Heart left ventricle (tissue), 16 donors: ENCODE data around the gene DTNA. TPM values are rescaled to one million over a fixed set of nuclear protein-coding genes. Genes with fewer than 3 reads are reported as not detected.
"Not testable (repeated sequence)": the region's sequence is repeated elsewhere in the genome, so short reads cannot be mapped to it uniquely, and the experiment has no call there.

Experiments used
- ATAC-seq, 4 donors: fragments of 200-7000 bp; cut with Tn5 transposase; one replicate each; pipeline ENCODE4 v1.9.1; 2020 to 2022; ENCODE audit warnings: moderate library complexity in 4 of 4, mild to moderate bottlenecking in 3 of 4, moderate number of reproducible peaks in 1 of 4
- DNase-seq, 5 donors: peaks; one replicate each; pipeline ENCODE4 v3.0.0-alpha.2; 2020
- H3K27ac ChIP-seq, 12 donors: fragments of 200-600 bp; sonication (generic) in 4 of 12; one replicate each; pipeline versions ENCODE4 v1.5.0 to v1.8.0; 2016 to 2022; ENCODE audit warnings: mild to moderate bottlenecking in 2 of 12
- H3K27me3 ChIP-seq, 9 donors: fragments of 200-600 bp; sonication (generic) in 2 of 9; one replicate each; pipeline versions ENCODE4 v1.5.1 to v1.8.0; 2016 to 2022; ENCODE audit warnings: mild to moderate bottlenecking in 3 of 9
- H3K36me3 ChIP-seq, 9 donors: fragments of 200-600 bp; sonication (generic) in 2 of 9; one replicate each; pipeline versions ENCODE4 v1.5.0 to v1.8.0; 2018 to 2022; ENCODE audit warnings: mild to moderate bottlenecking in 2 of 9
- H3K4me1 ChIP-seq, 12 donors: fragments of 200-600 bp; sonication (generic) in 4 of 12; one replicate each; pipeline versions ENCODE4 v1.5.0 to v1.8.0; 2016 to 2022; ENCODE audit warnings: mild to moderate bottlenecking in 3 of 12
- H3K4me3 ChIP-seq, 12 donors: fragments of 200-600 bp; sonication (generic) in 4 of 12; one replicate each; pipeline versions ENCODE4 v1.5.0 to v1.8.0; 2017 to 2022; ENCODE audit warnings: mild to moderate bottlenecking in 9 of 12, moderate library complexity in 4 of 12
- H3K9me3 ChIP-seq, 12 donors: fragments of 200-600 bp; sonication (generic) in 4 of 12; one replicate each; pipeline versions ENCODE4 v1.5.0 to v1.8.0; 2016 to 2022; ENCODE audit warnings: mild to moderate bottlenecking in 1 of 12
- CTCF ChIP-seq, 12 donors: fragments of 200-600 bp; sonication (generic) in 4 of 12; IDR thresholded peaks; one replicate each; pipeline versions ENCODE4 v1.5.0 to v1.8.0; 2018 to 2022; ENCODE audit warnings: antibody characterized with exemption in 12 of 12, mild to moderate bottlenecking in 5 of 12
- POLR2A ChIP-seq, 2 donors: fragments of 450-650 bp; IDR thresholded peaks; one replicate each; pipeline ENCODE4 v1.6.1; 2017; ENCODE audit warnings: antibody characterized with exemption in 2 of 2, mild to moderate bottlenecking in 2 of 2, moderate library complexity in 2 of 2
- WGBS, 4 donors: extraction: QIAGEN DNeasy Blood & Tissue Kit in 2 of 4; methylation state at CpG; one replicate each; pipeline versions ENCODE4 v1.1.5 to v1.1.7; 2013 to 2018; 5-methylcytosine and 5-hydroxymethylcytosine counted together
- intact Hi-C, 10 donors: fragments of 100-400 bp; cut with DNase I; formaldehyde crosslinking; loops; one replicate each; pipeline versions ENCODE4 v1.11.1 to v1.14.2; 2022
- polyA plus RNA-seq, 2 donors: library from polyadenylated mRNA; stranded (reverse); fragments of 200-250 nt; gene quantifications; one replicate each; pipeline ENCODE4 v1.2.3, GENCODE V29; 2013
- total RNA-seq, 9 donors: library from RNA; depleted of rRNA in 2 of 9; stranded (reverse); fragments of >200 nt in 2 of 9; fragmentation: NEBNext Ultra II Directional in 3 of 9; extraction: Animal tissue kit (Norgen Biotek cat#: 25700) in 3 of 9; gene quantifications; one replicate each; pipeline versions ENCODE4 v1.1.0 to v1.2.4, GENCODE V29; 2016 to 2023
- donor health status: ischemic (EF 13 %, LVEDD 7.1; RV severe dilation, severe dysfunction).
- donor health status: healthy with polysubstance abuse.
- donor health status: DM: no; HTN: yes; CAD: no.
- donor health status: DM: no; HTN: no; CAD: no.
- donor health status: ischemic (EF 25% LVEDD 6.9; RV normal size, moderate dysfunction).
- donor health status: ischemic (EF 25% LVEDD 5.7; RV mildly dilated, moderate dysfunction).
- donor health status: healthy.
- donor health status: DM: yes; HTN: yes; CAD: no.
- donor health status: ischemic (EF 35%, LVEDD 5.7; RV mildly dilated, moderate dysfunction).
- donor health status: nonischemic (EF 11% LVEDD 7.7; RV severe dilation, severe dysfunction).
- donor health status: DM: yes; HTN: yes; CAD: no.
- donor health status: PGD.
- donor health status: ischemic (EF 29% LVEDD 5.4; RV normal size, mild dysfunction).
- donor health status: nonischemic (EF 23%, LVEDD 6.1; RV moderate dilation, normal function).

DTNA gene
- total and polyA plus RNA-seq, 11 donors = 92.6 to 220 (median 181) TPM

DNA sequence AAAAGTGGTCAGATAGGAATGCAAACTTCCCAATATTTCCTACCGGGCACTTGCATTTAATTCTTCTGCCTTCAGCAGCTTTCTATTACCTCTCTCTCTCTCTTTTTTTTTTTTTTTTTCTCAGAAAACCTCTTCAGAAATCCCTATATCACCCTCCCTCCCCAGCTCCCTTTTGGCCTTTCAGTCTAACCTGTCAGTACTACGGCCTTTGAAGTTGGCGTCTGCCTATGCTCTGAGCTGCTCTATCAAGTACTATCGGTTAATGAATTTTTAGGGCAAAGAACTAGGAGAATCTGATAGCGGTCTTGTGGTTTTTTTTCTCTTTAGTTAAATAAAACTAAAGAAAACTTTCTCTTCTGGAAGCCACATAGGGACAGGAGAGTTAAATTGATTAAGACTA, 208.8 kb downstream of the DTNA start:
- no peak overlapping the region for H3K4me3 ChIP-seq
- DNase-seq (no peak), ATAC-seq (no peak)
- WGBS, 4 donors = 72 to 81% (median 78%) methylated on average over 5 of the region's 5 CpGs
- H3K9me3 ChIP-seq = peaks cover 0 to 7% (median 0%) of the 10 kb centered on the region in 12 donors
- TF ChIP-seq CTCF (IDR thresholded peaks at IDR 0.05) = no peak
- no peak for TF ChIP-seq POLR2A (IDR thresholded peaks at IDR 0.05)
- intact Hi-C loops = no loop called here
- H3K36me3 ChIP-seq = no peaks in the 10 kb centered on the region
- H3K27ac ChIP-seq = no peak overlapping the region
- H3K27me3 ChIP-seq = no peaks in the 10 kb centered on the region
- H3K4me1 ChIP-seq = peaks cover 0 to 5% (median 0%) of the 10 kb centered on the region in 12 donors

DNA sequence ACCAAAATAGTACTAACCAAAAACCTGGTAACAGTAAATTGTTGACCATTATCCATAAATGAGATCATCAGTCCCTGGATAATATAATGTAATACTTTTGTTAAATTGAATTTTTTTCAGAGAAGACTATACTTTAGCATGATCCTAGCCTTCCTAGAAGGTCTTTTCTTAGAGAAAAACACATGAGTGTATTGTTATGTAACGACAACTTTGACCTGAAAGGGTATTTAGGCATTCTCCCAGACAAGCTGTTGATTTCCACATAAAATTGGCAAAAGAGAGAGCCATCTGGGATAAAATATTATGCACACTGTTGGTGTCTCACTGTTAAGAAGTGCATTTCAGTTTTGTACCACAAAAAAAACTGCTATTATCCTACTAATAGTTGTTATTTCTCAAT, 211.1 kb downstream of the DTNA start:
- no peaks in the 10 kb centered on the region for H3K4me1 ChIP-seq
- DNase-seq (no peak), ATAC-seq (no peak)
- WGBS, 4 donors = 56 to 71% (median 69%) methylated on average over 1 of the region's 1 CpG
- no peaks in the 10 kb centered on the region for H3K36me3 ChIP-seq
- no peak overlapping the region for H3K27ac ChIP-seq
- H3K9me3 ChIP-seq = peaks cover 0 to 7% (median 0%) of the 10 kb centered on the region in 12 donors
- H3K27me3 ChIP-seq = no peaks in the 10 kb centered on the region
- TF ChIP-seq CTCF (IDR thresholded peaks at IDR 0.05) (no peak), POLR2A (IDR thresholded peaks at IDR 0.05) (no peak)
- intact Hi-C loops = no loop called here
- H3K4me3 ChIP-seq = no peak overlapping the region

- no peak for ATAC-seq
- H3K4me3 ChIP-seq = no peak overlapping the region
- no peaks in the 10 kb centered on the region for H3K27me3 ChIP-seq
- no peaks in the 10 kb centered on the region for H3K36me3 ChIP-seq
- no peak overlapping the region for H3K27ac ChIP-seq
- no peaks in the 10 kb centered on the region for H3K4me1 ChIP-seq
- DNase-seq = no peak
- intact Hi-C loops = no loop called here
- WGBS, 4 donors = 53 to 68% (median 61%) methylated on average over 2 of the region's 2 CpGs
- TF ChIP-seq POLR2A (IDR thresholded peaks at IDR 0.05) (no peak), CTCF (IDR thresholded peaks at IDR 0.05) (no peak)
- peaks cover 0 to 7% (median 0%) of the 10 kb centered on the region in 12 donors for H3K9me3 ChIP-seq
Observed at GRCh38 chr18:34921811-34922385, 211.8 kb downstream of the DTNA start.

GRCh38 chr18:34922594-34922993, 212.5 kb downstream of the DTNA start:
- H3K4me3 ChIP-seq, H3K36me3 ChIP-seq, intact Hi-C loops, H3K27me3 ChIP-seq, H3K9me3 ChIP-seq, H3K4me1 ChIP-seq, DNase-seq, ATAC-seq, H3K27ac ChIP-seq: not testable (repeated sequence)
- WGBS, 4 donors = 90 to 95% (median 93%) methylated on average over 4 of the region's 4 CpGs

- Histone ChIP-seq H3K4me3 (no peak overlapping the region), H3K36me3 (no peaks in the 10 kb centered on the region), H3K9me3 (peaks cover 0 to 7% (median 0%) of the 10 kb centered on the region in 12 donors), H3K27ac (no peak overlapping the region), H3K27me3 (no peaks in the 10 kb centered on the region), H3K4me1 (no peaks in the 10 kb centered on the region)
- no peak for DNase-seq
- ATAC-seq = no peak
- intact Hi-C loops = no loop called here
- TF ChIP-seq POLR2A (IDR thresholded peaks at IDR 0.05) = no peak
- no peak for TF ChIP-seq CTCF (IDR thresholded peaks at IDR 0.05)
Observed at GRCh38 chr18:34923911-34924310, 213.8 kb downstream of the DTNA start.
